ENCODE results near the gene TAF13. TPM values are rescaled to one million over a fixed set of nuclear protein-coding genes. Genes with fewer than 3 reads are reported as not detected.

The TAF13 gene
- total and polyA plus RNA-seq, 2 of the 4 experiments (the other 2 are of a cell fraction) = 13.1 to 42.5 TPM

DNA sequence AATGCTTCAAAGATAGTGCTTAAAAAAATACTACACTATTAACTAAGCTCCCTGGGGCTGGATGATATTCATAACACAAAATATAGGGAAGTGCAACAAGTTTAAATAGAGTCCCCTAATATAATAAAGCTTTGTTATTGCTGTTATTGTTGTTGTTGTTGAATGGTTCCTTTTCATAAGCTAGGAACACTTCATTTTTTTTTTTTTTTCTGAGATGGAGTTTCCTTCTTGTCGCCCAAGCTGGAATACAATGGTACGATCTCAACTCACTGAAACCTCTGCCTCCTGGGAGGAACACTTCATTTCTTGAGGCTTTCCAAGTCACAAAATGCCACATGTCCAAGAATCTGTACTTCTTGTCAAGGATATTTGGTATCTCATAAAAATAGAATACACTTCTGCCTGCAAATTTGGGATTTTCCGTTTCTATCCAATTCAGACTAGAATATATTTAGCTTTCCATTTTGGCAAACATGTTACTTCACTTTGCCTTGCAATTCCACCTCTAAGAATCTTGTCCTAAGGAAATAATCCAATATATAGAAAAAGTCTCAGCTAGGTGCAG is 55.0 kb downstream of the TAF13 start:
- in situ Hi-C loops (cut with MboI; ENCODE audit: low sequenced_read_pairs) = no loop called here
- POLR2A ChIA-PET (ENCODE audit: unreplicated experiment) = no interaction called here
- Histone ChIP-seq H3K23ac (ENCODE audit: low read depth, low read length) (no peak overlapping the region), H2BK5ac (ENCODE audit: low read depth, low read length, poor library complexity, severe bottlenecking) (no peak overlapping the region), H3K36me3 (ENCODE audit: control insufficient read depth, insufficient read depth, low read length) (peaks cover 10% of the 10 kb centered on the region), H3K9ac (ENCODE audit: low read depth, low read length) (no peak overlapping the region), H2BK15ac (ENCODE audit: low read depth, low read length) (no peak overlapping the region), H2AK5ac (ENCODE audit: low read depth, low read length) (no peak overlapping the region), H2AFZ (replicated peaks; ENCODE audit: low read length, poor library complexity) (no peak overlapping the region), H3K14ac (replicated peaks; ENCODE audit: low read depth, low read length) (no peak overlapping the region), H4K5ac (ENCODE audit: low read depth, low read length) (no peak overlapping the region), H4K8ac (ENCODE audit: low read depth in 2 of 2, low read length in 2 of 2) (no peak overlapping the region), H2BK120ac (ENCODE audit: low read depth, low read length) (no peak overlapping the region), H2AK9ac (replicated peaks; ENCODE audit: low read depth, low read length, poor library complexity) (no peak overlapping the region), H3K9me3 (ENCODE audit: control insufficient read depth, insufficient read depth, low read length) (no peaks in the 10 kb centered on the region), H3K4me1 (ENCODE audit: control insufficient read depth, insufficient read depth, low read length) (peaks cover 1% of the 10 kb centered on the region), H3K27ac (ENCODE audit: insufficient read depth, low read length) (no peak overlapping the region), H3K18ac (ENCODE audit: low read depth, low read length) (no peak overlapping the region), H2BK20ac (ENCODE audit: low read depth, low read length) (no peak overlapping the region), H3K27me3 (ENCODE audit: control insufficient read depth, insufficient read depth, low read length) (no peaks in the 10 kb centered on the region), H3K4ac (ENCODE audit: low read depth, low read length) (no peak overlapping the region), H4K20me1 (ENCODE audit: insufficient read depth, low read length) (peaks cover 16% of the 10 kb centered on the region; the same call in 1 of the 2 replicates), H3K9me1 (ENCODE audit: insufficient read depth, low read length) (peaks cover 3% of the 10 kb centered on the region; the same call in 1 of the 2 replicates), H4K91ac (ENCODE audit: insufficient read depth, low read depth, low read length) (no peak overlapping the region), H3K56ac (ENCODE audit: extremely low read depth, insufficient read depth, low read length) (no peak overlapping the region), H3K4me2 (ENCODE audit: low read depth, low read length) (no peak overlapping the region), H3K4me3 (ENCODE audit: insufficient read depth, low read depth, low read length) (no peak overlapping the region), H3K79me1 (ENCODE audit: low read depth in 1 of 2, low read length in 2 of 2) (peaks cover 18 to 40% of the 10 kb centered on the region in 2 experiments)
- intact Hi-C loops (cut with micrococcal nuclease) = no loop called here
- no CpG with 5 or more reads among the region's 3 CpGs for WGBS, 2 experiments (ENCODE audit: extremely low coverage in 2 of 2, insufficient read length in 1 of 2)
- dilution Hi-C loops (cut with HindIII; ENCODE audit: low sequenced_read_pairs, unreplicated experiment) = no loop called here
- ATAC-seq (ENCODE audit: low read depth) = no peak
- TF ChIP-seq, protein P1, sequence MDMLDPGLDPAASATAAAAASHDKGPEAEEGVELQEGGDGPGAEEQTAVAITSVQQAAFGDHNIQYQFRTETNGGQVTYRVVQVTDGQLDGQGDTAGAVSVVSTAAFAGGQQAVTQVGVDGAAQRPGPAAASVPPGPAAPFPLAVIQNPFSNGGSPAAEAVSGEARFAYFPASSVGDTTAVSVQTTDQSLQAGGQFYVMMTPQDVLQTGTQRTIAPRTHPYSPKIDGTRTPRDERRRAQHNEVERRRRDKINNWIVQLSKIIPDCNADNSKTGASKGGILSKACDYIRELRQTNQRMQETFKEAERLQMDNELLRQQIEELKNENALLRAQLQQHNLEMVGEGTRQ (IDR thresholded peaks at IDR 0.05; ENCODE audit: low read depth, low read length) = no peak
- TF ChIP-seq POLR2A (IDR thresholded peaks at IDR 0.05; ENCODE audit: low read depth, low read length) (no peak), SMC3 (IDR thresholded peaks at IDR 0.05; ENCODE audit: low read depth, low read length) (no peak), FOS (IDR thresholded peaks at IDR 0.05; ENCODE audit: low read depth, low read length) (no peak), RAD21 (IDR thresholded peaks at IDR 0.05; ENCODE audit: low read length) (no peak), RFX5 (IDR thresholded peaks at IDR 0.05; ENCODE audit: low read depth, low read length) (no peak), MXI1 (IDR thresholded peaks at IDR 0.05; ENCODE audit: borderline replicate concordance, low read depth, low read length) (no peak), CHD1 (IDR thresholded peaks at IDR 0.05; ENCODE audit: low read depth, low read length) (no peak)
- TF ChIP-seq, protein P2, sequence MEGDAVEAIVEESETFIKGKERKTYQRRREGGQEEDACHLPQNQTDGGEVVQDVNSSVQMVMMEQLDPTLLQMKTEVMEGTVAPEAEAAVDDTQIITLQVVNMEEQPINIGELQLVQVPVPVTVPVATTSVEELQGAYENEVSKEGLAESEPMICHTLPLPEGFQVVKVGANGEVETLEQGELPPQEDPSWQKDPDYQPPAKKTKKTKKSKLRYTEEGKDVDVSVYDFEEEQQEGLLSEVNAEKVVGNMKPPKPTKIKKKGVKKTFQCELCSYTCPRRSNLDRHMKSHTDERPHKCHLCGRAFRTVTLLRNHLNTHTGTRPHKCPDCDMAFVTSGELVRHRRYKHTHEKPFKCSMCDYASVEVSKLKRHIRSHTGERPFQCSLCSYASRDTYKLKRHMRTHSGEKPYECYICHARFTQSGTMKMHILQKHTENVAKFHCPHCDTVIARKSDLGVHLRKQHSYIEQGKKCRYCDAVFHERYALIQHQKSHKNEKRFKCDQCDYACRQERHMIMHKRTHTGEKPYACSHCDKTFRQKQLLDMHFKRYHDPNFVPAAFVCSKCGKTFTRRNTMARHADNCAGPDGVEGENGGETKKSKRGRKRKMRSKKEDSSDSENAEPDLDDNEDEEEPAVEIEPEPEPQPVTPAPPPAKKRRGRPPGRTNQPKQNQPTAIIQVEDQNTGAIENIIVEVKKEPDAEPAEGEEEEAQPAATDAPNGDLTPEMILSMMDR (conservative IDR thresholded peaks at IDR 0.05; ENCODE audit: low read depth, low read length) = no peak
- BruUV-seq (replicated peaks) = no TSS peak
- CTCF ChIA-PET = interaction anchor here (0.6 kb wide), 1 partner anchor 19 kb away, joined by 3 read pairs; no protein-coding TSS in a partner anchor
- DNase-seq = no peak

Measured in IMR-90 (cell line).